HG02870 (cell line): ENCODE data around the gene LGALS7B.

Source experiments
- ATAC-seq: cut with Tn5 transposase; IDR thresholded peaks from one replicate; pipeline ENCODE4 v1.9.1; 2021; ENCODE audit warnings: mild to moderate bottlenecking, moderate library complexity; ENCODE audit not compliant: unreplicated experiment

Gene LGALS7B

DNA sequence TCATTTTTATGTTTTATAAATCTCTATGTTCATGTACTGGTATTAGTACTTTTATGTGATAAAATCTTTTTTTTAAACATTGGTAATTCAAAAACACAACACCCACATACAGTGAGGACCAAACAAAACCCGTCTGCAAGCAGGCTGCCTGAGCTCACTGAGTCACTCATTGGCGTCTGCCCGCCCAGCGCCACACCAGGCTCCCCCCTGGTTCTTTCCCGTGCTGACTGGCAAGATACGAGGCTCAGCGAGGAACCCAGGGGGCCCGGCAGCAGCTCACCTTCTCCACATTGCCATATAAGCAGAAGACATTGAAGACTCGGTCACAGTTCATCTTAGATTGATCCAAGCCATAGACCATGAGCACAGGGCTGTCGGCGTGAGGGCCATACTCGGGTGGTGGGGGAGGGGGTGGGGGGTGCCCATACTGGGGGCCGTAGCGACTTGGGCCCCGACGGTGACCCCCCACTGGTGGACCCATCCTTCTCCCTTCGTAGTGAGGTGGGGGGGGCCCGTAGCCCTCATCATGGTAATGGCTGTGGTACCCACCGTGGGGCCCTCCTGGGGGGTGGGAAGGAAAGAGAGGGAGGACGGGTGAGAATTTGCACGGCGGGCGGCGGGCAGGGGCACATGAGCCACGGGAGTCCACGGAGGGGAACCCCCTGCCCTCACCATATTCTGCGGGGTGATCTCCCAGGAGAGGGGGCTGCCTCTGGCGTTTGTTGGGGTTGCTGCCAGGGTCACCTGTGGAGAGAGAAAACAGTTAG is 51.0 kb downstream of the LGALS7B start:
- ATAC-seq = no peak

DNA sequence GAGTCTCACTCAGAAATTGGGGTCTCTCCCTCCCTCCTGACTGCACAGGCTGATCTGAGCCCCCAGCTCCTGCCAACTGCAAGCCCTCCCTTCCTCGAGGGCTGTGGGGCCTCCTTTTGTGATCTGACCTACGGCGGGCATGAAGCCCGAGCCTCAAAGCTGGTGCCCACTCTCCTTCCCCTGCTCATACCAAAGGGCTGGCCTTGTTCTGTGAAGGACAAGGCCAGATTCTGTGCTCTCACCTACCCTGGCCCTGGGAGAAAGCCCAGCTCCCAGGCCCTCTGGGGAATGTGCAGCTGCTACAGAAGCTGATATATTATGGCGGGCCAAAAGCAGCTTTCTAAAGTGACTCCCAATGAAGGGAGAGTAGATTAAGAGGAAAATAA is 51.6 kb downstream of the LGALS7B start:
- no peak for ATAC-seq
